ENCODE results near the gene ANO7. TPM values are rescaled to one million over a fixed set of nuclear protein-coding genes. Genes with fewer than 3 reads are reported as not detected.

The ANO7 gene
- total RNA-seq, 6 donors from 2014 or later, result 0.30 to 1.3 (median 1.1) TPM

DNA sequence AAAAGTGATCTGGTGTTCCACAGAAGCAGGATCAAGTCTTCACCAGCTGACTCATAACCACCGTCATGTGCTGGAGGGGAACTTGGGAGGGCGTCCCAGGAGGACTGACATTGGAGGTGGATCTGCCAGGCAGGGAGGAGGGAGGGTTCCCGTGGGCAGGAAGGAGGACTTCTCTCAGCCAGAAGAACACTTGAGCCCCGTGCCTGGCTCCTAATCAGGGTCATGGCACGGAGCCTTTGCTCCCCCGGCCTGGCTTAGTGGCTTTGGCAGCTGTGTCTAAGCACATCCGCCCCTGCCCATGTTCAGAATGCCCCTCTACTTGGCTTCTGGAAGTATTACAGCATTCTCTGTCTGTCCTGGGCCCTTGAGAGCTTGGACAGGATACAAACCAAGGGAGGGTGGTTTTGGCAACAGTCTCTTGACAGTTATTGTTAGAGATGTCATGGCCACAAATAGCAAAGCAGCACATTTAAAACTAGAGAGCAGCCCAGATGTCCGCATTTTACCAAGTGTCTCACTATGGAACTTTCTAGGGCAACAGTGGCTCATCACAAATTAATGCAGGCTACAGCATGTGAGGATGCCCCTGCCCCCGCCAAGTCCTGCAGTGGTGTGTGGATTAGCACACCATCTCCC is 26.7 kb upstream of the ANO7 start:
- Histone ChIP-seq H3K36me3 (peaks cover 28 to 79% (median 66%) of the 10 kb centered on the region in 4 donors), H3K4me1 (peaks cover 7 to 15% (median 11%) of the 10 kb centered on the region in 4 donors), H3K27me3 (no peaks in the 10 kb centered on the region), H3K27ac (peak overlapping the region in 3 of 4 donors; percentile 36 to 70 (median 68)), H3K4me3 (no peak overlapping the region), H3K9me3 (no peaks in the 10 kb centered on the region)
- ATAC-seq (ENCODE audit: low FRiP score in 2 of 2) (peak; percentile 72 to 78), DNase-seq (peak in 1 of 2 donors; percentile 54)
- WGBS, 2 donors, result 45 to 58% methylated on average over 6 to 9 of the region's 9 CpGs
- TF ChIP-seq, protein P1, sequence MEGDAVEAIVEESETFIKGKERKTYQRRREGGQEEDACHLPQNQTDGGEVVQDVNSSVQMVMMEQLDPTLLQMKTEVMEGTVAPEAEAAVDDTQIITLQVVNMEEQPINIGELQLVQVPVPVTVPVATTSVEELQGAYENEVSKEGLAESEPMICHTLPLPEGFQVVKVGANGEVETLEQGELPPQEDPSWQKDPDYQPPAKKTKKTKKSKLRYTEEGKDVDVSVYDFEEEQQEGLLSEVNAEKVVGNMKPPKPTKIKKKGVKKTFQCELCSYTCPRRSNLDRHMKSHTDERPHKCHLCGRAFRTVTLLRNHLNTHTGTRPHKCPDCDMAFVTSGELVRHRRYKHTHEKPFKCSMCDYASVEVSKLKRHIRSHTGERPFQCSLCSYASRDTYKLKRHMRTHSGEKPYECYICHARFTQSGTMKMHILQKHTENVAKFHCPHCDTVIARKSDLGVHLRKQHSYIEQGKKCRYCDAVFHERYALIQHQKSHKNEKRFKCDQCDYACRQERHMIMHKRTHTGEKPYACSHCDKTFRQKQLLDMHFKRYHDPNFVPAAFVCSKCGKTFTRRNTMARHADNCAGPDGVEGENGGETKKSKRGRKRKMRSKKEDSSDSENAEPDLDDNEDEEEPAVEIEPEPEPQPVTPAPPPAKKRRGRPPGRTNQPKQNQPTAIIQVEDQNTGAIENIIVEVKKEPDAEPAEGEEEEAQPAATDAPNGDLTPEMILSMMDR (IDR thresholded peaks at IDR 0.05), result no peak
- TF ChIP-seq POLR2AphosphoS5 (IDR thresholded peaks at IDR 0.05), result peak; percentile 28 to 58

DNA sequence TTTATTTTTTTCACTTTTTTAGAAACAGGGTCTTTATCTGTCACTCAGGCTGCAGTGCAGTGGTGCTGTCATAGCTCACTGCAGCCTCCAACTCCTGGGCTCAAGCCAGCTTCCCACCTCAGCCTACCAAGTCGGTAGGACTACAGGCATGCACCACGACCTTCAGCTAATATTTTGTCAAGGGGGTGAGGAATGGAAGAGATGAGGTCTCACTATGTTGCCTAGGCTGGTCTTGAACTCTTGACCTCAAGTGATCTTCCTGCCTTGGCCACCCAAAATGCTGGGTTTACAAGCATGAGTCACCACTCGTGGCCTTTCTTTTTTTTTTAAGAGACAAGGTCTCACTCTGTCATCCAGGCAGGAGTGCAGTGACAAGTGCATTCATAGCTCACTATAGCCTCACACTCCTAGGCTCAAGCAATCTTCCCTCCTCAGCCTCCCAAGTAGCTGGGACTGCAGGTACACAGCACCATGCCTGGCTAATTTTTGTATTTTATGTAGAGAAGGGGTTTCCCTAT is 24.8 kb upstream of the ANO7 start:
- H3K9me3 ChIP-seq, result no peaks in the 10 kb centered on the region
- TF ChIP-seq EP300 (IDR thresholded peaks at IDR 0.05) (no peak), POLR2A (IDR thresholded peaks at IDR 0.05) (no peak), POLR2AphosphoS5 (IDR thresholded peaks at IDR 0.05) (no peak)
- TF ChIP-seq, protein P1 (IDR thresholded peaks at IDR 0.05), result no peak
- no peaks in the 10 kb centered on the region for H3K27me3 ChIP-seq
- H3K4me1 ChIP-seq, result peaks cover 7 to 14% (median 10%) of the 10 kb centered on the region in 4 donors
- no peak for ATAC-seq (ENCODE audit: low FRiP score in 2 of 2)
- WGBS, 2 donors, result 78 to 81% methylated on average over 3 of the region's 3 CpGs
- peaks cover 25 to 81% (median 74%) of the 10 kb centered on the region in 4 donors for H3K36me3 ChIP-seq
- H3K27ac ChIP-seq, result no peak overlapping the region
- no peak overlapping the region for H3K4me3 ChIP-seq
- DNase-seq, result no peak

DNA sequence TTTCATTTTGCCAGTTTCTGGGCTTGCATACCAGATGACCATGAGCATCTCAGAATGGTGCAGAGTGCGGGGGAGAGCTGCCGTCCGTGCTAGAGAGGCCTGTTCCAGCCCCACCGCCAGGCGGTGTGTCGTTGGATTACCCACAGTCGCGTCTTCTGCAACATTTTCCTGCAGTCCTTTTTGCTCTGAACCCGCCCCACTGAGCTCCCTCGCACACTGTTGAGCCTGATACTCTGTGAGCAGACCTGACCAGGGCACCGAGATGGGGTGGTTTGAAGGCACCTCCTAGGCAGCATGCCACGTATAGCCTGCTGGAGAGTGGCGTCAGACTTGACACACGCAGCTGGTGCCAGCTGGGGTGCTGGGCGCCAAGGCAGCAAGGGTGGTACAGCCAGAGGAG is 20.1 kb upstream of the ANO7 start:
- Histone ChIP-seq H3K36me3 (peaks cover 34 to 94% (median 81%) of the 10 kb centered on the region in 4 donors), H3K27me3 (no peaks in the 10 kb centered on the region), H3K4me1 (no peaks in the 10 kb centered on the region), H3K4me3 (no peak overlapping the region), H3K27ac (no peak overlapping the region), H3K9me3 (peaks cover 0 to 14% (median 9%) of the 10 kb centered on the region in 4 donors)
- no peak for ATAC-seq (ENCODE audit: low FRiP score in 2 of 2)
- WGBS, 2 donors, result 95 to 97% methylated on average over 9 to 15 of the region's 15 CpGs
- no peak for TF ChIP-seq POLR2AphosphoS5 (IDR thresholded peaks at IDR 0.05)
- TF ChIP-seq EP300 (IDR thresholded peaks at IDR 0.05), result no peak
- TF ChIP-seq POLR2A (IDR thresholded peaks at IDR 0.05), result no peak
- no peak for DNase-seq

DNA sequence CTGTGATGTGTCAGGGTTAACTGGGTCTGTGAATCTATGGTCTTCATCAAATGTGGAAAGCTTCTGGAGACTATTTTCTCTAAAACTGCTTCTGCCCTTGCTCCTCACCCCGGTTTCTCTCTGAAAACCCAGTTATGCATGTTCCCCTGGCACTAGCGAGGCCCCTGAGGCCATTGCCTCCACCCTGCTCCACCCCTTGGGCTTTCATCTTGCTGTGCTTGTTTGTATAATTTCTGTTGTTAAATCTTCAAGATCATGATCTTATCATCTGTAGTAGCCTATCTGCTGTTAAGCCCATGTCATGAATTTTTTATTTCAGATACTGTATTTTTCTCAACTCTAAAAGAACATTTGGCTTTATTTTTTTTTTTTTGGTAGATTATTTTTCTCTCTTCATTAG is 14.9 kb upstream of the ANO7 start:
- no peaks in the 10 kb centered on the region for H3K27me3 ChIP-seq
- H3K36me3 ChIP-seq, result peaks cover 15 to 88% (median 59%) of the 10 kb centered on the region in 4 donors
- H3K27ac ChIP-seq, result no peak overlapping the region
- DNase-seq (no peak), ATAC-seq (ENCODE audit: low FRiP score in 2 of 2) (no peak)
- TF ChIP-seq POLR2A (IDR thresholded peaks at IDR 0.05) (no peak), POLR2AphosphoS5 (IDR thresholded peaks at IDR 0.05) (no peak), EP300 (IDR thresholded peaks at IDR 0.05) (no peak)
- TF ChIP-seq, protein P1 (IDR thresholded peaks at IDR 0.05), result no peak
- no peaks in the 10 kb centered on the region for H3K4me1 ChIP-seq
- H3K4me3 ChIP-seq, result no peak overlapping the region
- WGBS, 2 donors, result 92 to 100% methylated on average over 2 of the region's 2 CpGs
- H3K9me3 ChIP-seq, result peaks cover 0 to 14% (median 9%) of the 10 kb centered on the region in 4 donors

DNA sequence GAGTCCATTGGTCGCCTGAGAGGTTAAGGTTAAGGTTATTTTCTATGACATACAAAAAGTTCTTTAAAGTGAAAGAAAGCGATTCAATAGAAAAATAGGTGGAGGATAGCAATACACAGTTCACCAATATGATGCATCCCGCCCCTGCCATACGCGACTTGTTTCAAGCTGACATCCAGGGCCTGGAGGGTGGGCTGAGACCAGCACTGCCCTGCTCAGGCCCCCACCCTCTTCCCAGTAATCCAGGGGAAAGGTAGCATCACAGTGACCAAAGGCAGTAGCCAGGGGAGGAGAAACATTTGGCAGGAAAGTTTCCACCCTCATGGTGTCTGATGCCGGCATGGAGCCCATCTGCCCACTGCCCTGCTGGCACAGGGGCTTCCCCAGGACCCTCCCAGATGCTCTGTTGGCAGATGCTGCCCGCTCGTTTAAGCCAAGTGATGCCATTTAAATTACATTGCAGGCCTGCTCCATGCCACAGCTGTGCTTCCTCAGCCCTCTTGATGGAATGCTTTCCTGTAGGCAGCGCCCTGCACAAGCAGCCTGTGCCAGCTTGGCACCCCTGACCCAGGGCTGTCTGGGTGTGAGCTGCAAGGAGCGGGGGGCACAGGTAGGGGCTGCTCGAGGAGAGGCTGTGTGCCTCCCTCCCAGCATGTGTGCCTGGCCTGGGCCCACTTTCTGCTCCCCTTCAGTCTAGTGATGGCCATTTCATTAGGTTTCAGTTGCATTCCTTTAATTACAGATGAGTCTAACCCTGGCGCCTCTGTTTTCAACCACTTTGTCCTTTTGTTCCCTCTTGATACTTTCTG is 10.7 kb upstream of the ANO7 start:
- Histone ChIP-seq H3K36me3 (peaks cover 0 to 66% (median 46%) of the 10 kb centered on the region in 4 donors), H3K4me3 (no peak overlapping the region), H3K4me1 (no peaks in the 10 kb centered on the region), H3K27me3 (no peaks in the 10 kb centered on the region), H3K27ac (no peak overlapping the region), H3K9me3 (no peaks in the 10 kb centered on the region)
- peak in 1 of 2 donors; percentile 35 for ATAC-seq (ENCODE audit: low FRiP score in 2 of 2)
- DNase-seq, result no peak
- 94 to 96% methylated on average over 9 to 12 of the region's 12 CpGs for WGBS, 2 donors
- TF ChIP-seq POLR2A (IDR thresholded peaks at IDR 0.05) (no peak), POLR2AphosphoS5 (IDR thresholded peaks at IDR 0.05) (no peak), EP300 (IDR thresholded peaks at IDR 0.05) (no peak)
- TF ChIP-seq, protein P1 (IDR thresholded peaks at IDR 0.05), result no peak
